DMS79 (cell line): Measurements from ENCODE around the gene CYTH1.
"Not testable (repeated sequence)": the region's sequence is repeated elsewhere in the genome, so short reads cannot be mapped to it uniquely, and the experiment has no call there.

Experiments used
- DNase-seq: peaks from one replicate; lab custom pipeline; 2025; lab: John Stamatoyannopoulos, UW

CYTH1 gene

DNA sequence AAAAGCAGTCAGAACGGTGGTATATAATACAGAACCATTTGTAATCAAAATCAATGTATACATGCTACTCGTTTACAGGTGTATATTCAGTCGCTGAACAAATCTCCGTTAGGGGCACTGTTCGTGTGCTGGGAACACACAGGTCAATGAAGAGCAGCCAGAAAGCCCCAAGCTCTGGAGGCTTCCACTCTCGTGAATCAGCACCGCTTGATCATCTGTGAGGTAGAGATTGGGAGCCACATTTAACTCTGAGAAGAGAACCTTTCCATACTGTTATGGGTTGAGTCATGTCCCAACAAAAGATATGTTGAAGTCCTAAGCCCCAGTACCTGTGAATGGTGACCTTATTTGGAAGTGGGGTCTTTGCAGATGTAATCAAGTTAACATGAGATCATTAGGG lies 5.4 kb upstream of the CYTH1 start:
- DNase-seq, result no peak

DNA sequence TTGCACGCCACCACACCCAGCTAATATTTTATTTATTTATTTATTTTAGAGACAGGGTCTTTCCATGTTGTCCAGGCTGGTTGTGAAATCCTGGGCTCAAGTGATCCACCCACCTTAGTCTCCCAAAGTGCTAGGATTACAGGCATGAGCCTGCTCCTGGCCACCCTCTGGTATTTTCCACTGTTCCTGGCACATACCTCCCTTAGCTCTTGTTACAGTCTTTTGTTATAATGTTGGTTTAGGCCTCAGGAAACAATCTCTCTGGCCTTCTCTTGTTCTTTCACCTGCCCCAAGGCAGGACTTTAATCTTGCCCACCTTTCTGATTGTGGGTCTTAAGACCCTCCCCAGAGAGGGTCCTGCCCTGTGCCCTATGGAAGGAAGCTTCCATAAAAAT lies 3.6 kb upstream of the CYTH1 start:
- no peak for DNase-seq

DNA sequence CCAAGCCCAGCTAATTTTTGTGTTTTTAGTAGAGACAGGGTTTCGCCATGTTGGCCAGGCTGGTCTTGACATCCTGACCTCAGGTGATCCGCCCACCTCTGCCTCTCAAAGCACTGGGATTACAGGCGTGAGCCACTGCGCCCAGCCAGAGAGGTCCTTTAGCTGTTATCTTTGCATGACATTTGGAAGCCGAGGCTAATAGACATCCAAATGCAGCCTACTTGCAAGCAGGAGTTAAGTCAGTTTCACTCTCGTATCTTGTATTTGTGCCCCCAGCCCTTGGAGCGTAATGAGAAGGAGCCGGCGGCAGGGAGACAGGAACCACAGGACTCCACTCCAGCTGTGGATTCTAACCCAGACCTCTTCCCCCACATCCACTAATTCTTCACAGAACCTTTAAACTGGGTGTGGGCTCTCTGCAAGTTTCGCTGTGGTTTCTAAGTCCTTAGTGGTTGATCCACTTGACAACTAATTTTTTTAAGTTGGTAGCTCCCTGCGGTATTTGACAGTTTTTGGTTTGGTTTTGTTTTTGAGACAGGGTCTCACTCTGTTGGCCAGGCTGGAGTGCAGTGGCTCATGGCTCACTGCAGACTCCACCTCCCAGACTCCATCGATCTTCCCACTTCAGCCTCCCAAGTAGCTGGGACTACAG lies 3.1 kb upstream of the CYTH1 start:
- no peak for DNase-seq

DNA sequence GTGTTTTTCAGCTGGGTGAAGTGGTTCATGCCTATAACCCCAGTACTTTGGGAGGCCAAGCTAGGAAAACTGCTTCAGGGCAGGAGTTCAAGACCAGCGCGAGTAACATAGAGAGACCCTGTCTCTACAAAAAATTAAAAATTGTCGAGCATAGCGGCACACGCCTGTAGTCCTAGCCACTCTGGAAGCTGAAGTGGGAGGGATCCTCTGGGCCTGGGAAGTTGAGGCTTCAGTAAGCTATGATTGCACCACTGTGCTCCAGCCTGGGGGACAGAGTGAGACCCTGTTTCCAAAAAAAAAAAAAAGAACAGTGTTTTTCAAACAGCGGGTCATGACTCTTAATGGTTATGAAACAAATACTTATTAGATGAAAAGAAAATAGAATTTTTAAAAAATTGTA lies 2.3 kb upstream of the CYTH1 start:
- no peak for DNase-seq

DNA sequence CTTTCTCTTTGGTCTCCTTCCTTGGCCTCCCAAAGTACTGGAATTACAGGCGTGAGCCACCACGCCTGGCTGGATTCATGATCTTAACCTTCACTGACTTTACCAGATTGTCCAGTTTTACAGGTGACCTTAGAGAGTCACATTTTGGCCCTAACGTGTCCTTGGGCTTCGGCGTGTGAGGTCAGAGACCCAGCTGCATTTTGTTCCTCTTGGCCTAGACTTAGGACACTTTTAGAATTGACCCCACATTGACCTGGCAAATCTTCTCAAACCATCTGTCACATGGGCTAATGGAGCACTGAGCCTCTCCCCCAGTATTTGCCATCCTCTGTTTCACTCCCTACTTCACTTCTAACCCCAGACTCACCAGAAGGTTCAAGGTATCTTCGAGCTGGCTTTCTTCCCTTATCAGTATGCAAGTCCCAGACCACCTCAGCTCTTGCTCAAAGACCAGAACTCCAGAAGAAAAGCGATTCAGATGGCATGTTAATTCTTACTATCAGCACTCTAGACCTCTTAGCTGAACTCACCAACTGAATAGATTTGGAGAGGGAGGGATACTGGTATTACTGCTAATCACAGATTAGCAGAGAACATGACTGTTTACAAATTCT lies 1.7 kb upstream of the CYTH1 start:
- no peak for DNase-seq

DNA sequence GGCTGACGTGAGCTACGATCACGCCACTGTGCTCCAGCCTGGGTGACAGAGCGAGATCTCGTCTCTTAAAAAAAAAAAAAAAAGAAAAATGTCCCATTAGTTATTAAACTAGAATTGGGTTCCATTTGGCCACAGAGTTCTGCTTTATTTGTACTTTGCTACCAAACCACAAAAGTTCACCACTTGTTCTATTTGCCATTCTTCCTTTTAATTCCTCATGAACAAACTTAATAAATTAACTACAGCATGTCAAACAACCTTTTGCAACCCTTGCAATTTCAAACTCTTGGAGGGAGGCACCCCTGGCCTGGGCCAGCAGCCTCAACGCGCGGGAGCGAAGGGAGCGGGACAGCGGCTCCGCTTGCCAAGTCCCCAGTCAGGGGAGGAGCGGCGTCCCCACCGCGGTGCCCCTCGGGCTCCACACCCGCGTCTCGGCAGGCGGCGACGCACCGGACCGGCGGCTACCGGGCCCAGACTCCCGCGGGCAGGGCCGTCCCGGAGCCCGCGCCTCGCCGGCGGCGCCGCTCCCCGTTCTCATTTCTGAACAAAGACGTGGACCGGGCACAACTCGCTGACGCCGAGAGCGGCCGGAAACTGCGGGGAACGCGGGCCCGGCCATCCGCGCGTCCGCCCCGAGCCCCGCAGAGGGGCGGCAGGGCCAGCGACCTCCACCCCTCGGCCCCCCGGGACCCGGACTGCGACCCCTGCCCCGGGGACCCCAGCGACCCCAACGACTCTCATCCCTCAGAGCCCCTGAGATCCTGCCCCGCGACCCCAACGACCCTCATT lies 775 bp downstream of the CYTH1 start:
- no peak for DNase-seq

DNA sequence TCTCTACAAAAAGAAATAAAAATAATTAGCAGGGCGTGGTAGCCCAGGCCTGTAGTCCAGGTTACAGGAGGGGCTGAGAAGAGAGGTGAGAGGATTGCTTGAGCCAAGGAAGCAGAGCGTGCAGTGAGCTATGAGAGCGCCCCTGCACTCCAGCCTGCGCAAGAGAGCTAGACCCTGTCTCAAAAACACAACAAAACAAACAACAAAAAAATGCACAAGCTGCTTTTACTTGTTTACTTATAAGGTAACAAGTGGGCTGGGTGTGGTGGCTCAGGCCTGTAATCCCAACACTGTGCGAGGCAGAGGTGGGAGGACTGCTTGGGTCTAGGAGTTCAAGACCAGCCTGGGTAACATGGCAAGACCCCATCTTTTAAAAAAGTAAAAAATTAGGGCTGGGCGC lies 1.7 kb downstream of the CYTH1 start:
- no peak for DNase-seq

DNA sequence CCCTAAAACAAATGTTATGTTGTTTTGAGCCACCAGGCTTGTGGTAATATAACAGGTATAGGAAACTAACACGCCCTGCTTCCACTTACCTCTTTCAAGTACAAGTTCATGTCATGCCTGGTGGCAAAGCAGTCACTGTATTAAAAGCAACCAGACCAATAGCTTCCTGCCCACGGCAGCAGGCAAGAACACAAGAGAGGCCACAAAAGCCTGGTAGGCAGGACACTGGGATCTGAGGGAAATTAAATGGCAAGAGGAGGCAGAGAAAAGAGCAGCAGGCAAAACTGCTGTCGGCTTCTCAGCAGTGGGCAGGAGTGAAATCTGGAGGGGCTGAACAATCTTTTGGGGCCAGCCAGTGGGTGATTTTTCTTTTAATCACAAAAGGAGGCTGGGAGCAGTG lies 2.2 kb downstream of the CYTH1 start:
- peak; percentile 60 for DNase-seq

DNA sequence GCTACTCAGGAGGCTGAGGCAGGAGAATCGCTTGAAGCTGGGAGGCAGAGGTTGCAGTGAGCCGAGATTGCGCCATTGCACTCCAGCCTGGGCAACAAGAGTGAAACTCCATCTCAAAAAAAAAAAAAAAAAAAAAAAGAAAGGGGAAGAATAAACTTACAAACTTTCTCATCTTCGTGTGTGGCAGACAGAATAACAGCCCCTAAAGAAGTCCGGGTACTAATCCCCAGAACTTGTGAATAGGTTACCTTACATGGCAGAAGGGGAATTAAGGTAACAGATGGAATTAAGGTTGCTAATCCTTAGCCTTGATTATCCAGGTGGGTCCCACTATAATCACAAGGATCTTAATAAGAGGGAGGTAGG lies 2.8 kb downstream of the CYTH1 start:
- DNase-seq, result not testable (repeated sequence)

DNA sequence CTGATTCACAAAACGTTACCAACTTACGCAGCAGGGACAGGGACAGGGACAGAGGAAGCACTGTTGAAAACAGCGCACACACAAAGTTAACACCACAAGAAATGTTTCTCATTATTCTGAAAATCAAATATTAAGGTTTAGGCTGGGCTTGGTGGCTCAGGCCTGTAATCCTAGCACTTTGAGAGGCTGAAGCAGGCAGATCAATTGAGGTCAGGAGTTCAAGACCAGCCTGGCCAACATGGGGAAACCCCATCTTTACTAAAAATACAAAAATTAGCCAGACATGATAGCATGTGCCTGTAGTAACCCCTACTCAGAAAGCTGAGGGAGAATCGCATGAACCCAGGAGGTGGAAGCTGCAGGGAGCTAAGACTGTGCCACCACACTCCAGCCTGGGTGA lies 4.2 kb downstream of the CYTH1 start:
- DNase-seq, result no peak

DNA sequence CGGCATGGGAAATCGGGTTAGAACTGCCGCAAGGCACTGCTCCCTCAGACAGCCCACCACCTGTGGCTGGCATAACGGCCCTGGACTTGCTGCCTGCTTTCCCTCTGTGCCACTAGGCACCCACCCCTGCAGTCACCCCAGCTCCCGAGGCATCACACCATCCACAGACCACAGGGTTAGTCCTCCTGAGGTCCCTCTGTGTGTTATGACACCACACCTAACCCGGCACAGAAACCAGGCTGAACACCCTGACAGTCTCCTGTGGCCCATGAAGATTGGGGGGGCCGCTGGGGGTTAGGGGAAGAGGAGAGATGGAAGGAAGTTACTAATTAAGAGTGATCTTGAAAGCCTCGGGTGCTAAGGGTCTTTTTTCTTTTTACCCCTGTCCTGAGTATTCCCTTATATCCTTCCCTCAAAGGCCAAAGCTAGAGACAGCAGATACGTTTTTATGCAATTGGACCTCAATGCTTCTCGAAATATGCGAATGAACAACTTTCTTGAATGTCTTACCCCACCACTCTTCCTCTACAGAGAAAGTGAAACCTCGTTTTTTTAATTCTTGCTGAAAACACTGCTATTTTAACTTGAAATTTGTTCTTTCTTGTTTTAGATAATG lies 7.0 kb downstream of the CYTH1 start:
- no peak for DNase-seq

DNA sequence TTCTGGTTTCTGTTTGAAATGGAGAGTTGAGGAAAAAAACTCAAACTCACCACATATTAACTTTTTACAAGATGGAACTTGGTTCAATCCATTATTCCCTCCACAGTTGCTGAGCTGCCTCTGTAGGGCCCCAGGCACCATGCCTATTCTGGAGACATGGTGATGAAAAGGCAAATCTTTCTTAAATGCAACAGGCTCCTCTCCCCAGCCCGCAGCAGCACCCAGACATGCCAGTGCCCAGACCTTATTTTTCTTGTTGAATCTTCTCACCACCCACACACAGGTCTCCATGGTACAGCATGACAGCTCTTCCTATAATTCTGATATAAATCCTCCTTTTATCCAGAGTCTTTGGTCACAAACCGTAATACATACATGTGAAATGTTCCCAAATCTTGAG lies 7.6 kb downstream of the CYTH1 start:
- no peak for DNase-seq

DNA sequence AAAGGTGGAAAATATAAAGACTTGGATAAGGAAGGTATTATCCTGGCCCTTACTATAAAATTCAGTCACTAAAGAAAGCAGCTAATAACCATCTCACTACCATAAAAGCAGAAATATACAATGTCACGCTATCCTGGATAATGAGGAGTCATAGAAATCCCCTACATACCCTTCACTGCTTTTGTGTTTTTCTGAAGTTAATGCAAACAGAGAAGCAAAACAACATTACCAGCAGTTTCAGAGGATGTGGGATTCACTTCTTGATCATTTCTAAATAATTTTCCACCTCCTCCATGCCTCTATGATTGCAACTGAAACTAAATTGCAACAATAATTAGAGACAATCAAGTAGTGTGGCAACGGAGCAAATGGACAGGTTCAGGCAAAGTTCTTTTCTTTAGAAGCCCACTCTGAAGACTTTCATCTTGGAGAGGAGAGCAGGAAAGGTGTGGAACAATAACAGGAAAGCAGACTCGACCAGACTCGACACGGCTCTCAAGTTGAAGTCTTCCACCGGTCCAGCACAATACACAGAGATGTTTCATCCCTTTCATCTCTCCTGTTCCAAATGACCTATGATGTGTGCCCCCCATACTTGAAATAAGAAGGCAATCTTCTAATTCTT lies 10.2 kb downstream of the CYTH1 start:
- DNase-seq, result no peak

DNA sequence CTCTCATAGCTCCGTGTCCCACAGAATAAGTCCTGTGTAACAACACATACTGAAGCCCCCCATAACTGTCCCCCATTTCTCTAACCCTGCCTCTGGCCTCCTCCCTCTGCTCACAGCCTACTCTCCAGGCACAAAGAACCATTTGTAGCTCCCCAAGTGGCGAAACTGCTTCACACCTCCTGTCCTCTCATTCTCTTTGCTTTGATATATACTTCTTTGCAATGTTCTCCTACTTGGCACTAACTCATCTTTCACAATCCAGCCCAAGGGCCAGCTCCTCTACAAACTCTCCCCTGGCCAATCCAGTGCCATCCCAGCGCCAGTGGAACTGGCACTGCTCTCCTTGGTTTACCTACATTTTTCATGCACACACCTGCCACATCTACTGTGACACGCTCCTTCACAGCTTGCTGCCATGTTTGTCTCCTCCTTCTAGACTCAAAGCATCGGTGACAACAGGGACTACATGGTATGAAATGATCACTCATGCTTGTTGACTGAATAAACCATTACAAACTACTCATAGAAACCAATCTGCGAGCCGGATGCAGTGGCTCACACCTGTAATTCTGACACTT lies 12.8 kb downstream of the CYTH1 start:
- no peak for DNase-seq

DNA sequence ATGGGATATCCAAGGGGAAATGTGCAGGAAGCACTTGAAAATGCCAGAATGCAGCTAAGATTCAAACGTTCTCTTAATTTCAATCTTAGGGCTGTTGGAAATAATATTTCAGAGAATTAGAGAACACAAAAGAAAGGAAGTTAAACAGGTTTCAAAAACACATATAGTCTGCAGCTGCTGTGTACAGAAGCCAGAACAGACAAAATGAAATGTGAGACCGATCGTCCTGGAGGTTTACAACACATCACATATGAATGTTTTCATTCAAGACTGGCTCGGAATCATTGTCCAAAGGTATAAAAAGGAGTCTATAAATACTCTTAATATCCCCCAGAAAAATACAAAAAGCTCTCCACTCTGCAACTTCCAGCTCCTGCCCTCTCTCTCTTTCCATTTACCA lies 14.3 kb downstream of the CYTH1 start:
- DNase-seq, result no peak

DNA sequence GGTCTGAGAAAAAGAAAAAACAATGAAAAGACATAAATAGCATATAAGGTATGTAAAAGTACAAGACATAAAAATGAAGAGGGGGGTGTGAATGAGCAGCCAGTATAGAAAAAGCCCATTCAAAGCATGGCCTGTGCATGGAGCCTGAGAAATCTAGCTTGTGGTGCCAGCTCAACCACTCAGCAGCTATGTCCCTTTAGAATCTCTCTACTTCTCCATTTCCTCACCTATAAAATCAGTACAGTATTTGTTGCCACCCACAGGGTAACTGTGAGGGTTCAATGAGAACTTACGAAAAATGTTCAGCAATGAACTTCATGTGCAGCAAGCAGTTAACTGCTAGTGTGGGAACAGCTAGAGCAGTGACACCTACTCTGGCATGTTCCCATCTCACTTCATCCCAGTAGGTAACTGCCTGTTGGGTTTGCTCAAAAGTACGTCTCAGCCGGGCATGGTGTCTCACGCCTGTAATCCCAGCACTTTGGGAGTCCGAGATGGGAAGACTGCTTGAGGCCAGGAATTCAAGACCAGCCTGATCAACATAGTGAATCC lies 15.3 kb downstream of the CYTH1 start:
- DNase-seq, result no peak

DNA sequence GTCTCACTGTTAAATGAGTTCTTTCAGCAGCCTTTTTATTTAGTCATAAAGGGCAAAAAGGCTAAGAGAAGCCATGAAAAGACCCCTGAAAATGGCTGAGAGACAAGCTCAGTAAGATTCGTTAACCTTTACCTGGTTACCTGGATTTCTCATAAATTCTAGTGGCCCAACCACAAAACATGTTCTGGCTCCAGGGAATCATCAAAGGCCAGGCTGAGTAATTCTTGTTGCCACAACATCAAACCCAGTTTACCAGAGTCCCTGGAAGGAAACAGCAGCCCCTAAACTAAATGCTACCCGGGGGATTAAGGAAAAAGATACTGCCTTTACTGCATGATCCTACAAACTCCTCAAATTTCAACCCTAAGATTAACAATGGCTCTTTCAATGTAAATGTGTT lies 15.8 kb downstream of the CYTH1 start:
- no peak for DNase-seq

DNA sequence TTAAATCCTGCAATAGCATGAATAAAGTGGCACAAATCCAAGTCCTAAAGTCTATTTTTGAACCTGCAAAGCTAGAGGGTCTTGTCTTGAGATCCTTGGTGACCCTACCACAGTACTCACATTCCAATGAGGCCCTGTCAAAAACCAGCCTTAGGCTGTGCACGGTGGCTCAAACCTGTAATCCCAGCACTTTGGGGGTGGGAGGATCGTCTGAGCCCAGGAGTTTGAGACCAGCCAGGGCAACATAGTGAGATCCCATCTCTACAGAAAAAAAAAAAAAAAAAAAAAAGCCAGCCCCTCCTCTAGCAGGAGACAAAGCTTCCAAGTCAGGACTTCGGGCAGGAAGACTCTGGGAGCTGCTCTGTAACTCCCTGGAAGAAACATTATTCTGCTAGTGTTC lies 16.3 kb downstream of the CYTH1 start:
- DNase-seq, result no peak

DNA sequence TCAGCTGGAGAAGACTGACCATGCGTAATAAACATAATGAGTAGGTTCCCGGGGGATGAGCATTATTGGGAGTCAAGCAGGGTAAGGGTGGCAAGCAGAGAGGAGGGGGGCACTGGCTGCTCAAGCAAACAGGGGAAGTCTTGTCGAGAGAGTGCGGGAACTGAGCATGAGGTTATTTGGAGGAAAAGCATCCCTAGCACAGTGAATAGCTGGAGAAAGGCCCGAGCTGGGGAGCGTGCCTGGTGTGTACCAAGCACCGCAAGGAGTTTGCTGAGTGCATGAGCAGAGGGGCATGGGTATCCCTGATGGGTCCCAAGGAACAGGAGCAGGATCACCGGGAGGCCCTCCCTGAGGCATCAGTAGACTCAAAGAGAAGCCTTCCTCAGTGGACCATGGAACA lies 17.2 kb downstream of the CYTH1 start:
- no peak for DNase-seq

DNA sequence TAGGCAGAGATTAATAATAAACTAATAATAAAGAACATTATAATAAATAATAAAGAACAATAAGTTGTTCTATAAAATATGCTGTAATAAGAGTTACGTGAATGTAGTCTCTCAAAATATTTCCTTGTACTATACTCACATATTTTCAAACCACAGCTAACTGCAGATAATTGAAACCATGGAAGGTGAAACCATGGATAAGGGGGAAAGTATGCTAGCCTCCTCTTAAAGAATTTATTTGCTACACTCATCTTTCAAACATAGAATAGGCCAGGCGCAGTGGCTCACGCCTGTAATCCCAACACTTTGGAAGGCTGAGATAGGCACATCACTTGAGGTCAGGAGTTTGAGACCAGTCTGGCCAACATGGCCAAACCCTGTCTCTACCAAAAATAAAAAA lies 18.5 kb downstream of the CYTH1 start:
- DNase-seq, result no peak

DNA sequence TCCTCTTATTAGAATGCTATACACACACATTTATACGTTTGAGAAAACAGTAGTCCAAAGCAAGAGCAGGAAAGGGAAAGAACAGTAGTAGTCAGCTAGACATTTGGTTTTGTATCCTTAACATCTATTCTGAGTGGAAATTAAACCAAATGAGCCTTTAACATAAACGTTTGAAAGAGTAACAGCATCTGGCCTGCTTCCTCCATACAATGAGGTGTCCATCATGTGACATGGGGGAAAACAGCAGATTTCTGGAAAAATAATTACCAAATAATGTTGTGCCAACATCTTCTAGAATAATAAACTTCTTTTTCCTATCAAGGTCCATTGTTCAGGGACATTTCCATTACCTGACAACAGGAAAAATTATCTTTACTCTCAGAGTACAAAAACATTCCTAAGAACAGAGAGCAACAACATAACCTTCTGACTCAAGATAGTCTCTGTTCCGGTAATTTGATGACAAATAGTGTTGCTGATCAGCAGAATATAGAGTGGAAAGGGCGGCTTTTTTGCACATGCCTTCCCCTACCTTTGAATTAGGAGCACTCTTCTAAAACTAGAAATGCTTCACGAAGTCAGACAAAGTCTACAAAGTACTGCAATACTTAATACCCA lies 20.2 kb downstream of the CYTH1 start:
- no peak for DNase-seq

DNA sequence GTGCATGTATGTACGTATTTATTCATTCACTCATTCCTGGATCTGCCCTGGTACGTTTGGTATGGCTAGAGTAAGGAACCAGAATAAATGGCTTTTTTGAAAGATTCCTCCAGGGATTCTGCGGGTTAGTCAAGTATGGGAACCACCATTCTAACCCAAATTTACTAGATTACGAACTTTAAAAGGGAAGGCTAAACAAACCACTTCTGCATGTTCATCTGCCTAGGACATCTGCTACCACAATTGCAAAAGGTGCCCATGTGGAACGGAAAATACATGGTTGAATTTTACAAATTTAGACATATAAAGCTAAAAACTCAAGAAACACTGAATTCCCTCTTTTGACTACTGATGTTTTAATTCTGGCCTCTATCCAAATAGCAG lies 22.1 kb downstream of the CYTH1 start:
- no peak for DNase-seq
